ENCODE results near the gene CFAP210. TPM values are rescaled to one million over a fixed set of nuclear protein-coding genes. Genes with fewer than 3 reads are reported as not detected.
"Not testable (repeated sequence)": the region's sequence is repeated elsewhere in the genome, so short reads cannot be mapped to it uniquely, and the experiment has no call there.

The CFAP210 gene
- total RNA-seq, 1 donor from 2014 or later, result not detected

DNA sequence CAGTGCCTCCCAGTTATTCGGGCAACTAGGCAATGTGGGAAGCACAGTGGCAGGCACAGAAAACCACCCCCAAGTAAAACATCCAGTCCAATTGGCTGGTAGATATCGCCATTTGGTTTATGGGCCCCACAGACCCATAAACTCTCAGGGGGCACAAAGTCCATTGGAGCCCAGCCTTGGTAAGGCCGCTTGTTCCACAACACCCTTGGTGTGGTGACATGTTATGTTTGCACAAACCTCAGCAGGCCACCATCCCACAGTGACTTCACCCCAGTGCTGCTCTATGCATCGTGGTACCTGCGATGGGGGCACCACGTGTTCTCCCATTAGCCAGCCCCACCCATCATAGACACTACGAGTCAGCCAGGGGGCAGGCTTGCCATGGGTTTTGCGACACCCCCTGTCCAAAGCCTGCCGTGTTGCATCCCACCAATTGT, 18.6 kb upstream of the CFAP210 start:
- DNase-seq, result no peak

DNA sequence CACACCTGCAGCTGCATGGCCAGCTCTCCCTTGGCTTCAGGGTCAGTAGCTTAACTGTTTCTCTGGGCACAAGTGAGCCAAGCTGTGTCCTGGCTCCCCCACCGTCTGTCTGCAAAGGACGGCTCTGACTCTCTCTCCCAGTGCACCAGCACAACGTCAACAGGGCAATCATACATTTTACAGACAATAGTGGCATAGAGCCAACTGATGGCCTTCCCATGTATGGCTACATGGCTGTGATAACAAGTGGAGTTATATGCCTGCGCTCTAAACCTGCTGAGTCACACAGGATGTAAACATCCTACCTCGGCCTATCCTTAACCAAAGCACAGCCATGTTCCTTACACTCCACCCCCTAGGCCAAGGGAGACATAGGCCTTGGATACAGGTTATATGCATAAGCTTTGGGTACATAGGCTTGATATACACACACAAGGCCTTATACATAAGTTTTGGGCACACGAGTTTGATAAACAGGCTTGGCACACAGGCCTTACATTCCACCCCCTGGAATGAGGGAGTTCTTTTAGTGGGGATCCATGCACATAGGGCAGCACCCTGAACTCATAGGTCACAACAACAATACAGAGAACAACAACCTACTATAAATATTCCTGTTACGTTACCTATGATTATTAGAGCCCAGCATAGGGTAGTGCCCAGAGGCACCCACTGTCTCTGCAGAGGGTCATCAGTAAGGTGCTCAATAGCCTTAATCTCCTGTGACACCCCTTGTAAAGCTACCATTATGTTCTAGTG, 17.7 kb upstream of the CFAP210 start:
- DNase-seq, result peak; percentile 96

DNA sequence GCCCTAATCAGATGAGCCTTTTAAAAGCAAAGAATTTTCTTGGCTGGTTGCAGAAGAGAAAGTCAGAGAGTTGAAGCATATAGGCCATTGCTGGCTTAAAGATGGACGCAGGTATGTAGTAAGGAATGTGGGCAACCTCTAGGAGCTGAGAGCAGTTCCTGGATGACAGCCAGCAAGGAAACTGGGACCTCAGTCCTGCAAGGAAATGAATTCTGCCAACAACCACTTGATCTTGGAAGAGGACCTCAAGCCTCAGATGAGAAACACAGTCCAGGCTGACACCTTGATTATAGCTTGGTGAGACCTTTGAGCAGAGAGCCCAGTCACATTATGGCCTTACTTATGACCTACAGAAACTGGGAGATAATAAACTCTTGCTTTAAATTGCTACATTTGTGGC, 15.8 kb upstream of the CFAP210 start:
- DNase-seq, result peak; percentile 46

DNA sequence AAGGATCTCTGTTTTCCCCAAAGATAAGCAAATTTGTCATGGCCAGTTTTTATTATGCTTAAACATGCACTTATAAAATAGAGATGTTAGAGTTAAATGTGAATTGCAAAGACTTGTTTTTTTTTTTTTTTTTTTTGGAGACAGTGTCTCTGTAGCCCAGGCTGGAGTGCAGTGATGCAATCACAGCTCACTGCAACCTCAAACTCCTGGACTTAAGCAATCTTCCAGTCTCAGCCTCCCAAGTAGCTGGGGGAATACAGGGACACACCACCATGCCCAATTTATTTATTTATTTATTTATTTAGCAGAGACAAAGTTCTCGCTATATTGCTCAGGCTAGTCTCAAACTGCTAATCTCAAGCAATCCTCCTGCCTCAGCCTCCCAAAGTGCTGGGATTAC, 15.1 kb upstream of the CFAP210 start:
- DNase-seq, result no peak

DNA sequence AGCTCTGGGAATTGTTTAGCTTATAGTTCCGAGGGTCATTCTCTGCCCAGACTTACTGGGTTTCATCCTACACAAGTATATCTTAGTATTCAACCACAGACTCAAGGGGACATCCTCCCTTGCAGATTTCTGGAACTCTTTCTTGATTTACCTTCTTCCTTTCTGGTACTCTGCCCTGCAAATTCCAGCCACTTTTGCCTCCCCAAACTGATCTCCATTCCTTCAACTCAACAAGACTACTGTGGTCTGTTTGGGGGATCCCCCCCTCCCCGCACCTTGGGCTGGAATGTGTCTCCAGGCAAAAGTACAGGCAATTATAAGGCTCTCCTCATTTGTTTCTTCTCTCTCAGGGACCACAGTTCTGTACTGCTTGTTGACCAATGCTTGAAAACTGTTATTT, 13.4 kb upstream of the CFAP210 start:
- no peak for DNase-seq

DNA sequence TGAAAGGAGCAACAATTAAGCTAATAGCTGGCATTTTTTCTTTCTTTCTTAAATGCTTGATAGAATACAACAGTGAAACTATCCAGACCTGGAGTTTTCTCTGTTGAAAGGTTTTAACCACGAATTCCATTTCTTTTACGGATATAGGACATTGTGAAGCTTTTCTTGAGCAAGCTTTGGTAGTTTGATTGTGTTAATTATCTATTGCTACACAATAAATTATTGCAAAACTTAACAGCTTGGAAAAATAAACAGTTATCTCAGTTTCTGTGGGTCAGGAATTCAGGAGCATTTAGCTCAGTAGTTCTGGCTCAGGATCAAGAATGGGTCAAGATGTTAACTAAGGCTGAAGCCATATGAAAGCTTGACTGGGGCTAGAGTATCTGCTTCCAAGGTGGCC, 11.7 kb upstream of the CFAP210 start:
- no peak for DNase-seq

DNA sequence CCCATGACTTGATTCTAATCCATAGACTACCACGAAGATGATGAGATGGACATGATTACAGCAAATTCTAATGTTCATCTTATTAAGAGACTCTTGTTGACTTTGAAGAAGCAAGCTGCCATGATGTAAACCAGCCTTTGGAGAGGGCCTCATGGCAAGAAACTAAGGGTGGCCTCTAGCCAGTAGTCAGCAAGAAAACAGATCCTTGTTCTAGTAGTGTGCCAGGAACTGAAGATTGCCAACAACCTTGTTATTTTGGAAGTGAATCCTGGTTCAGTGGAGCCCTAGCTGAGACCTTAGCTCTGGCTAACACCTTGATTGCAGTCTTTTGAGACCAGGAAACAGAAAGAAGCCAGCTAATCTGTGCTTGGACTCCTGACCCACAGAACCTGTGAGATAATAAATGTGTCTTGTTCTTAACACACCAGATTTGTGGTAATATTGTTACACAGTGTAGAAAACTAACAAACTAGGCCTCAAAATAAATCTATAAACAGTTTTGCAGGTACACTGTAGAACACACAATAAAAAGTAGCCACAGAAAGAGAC, 10.0 kb upstream of the CFAP210 start:
- no peak for DNase-seq

DNA sequence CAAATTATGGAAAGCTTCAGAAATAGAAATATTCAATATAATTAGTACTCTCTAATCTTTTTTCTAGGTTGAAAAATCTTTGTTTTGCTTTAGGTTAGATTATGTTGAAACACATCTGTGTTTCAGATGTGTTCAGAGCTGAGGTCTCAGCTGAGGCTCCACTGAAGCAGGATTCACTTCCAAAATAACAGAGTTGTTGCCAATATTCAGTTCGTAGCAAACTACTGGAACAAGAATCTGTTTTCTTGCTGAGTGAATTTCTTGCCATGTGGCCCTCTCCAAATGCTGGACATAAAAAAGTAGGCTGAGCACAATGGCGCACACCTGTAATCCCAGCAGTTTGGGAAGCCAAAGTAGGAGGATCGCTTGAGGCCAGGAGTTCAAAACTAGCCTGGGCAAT, 8.8 kb upstream of the CFAP210 start:
- DNase-seq, result no peak

DNA sequence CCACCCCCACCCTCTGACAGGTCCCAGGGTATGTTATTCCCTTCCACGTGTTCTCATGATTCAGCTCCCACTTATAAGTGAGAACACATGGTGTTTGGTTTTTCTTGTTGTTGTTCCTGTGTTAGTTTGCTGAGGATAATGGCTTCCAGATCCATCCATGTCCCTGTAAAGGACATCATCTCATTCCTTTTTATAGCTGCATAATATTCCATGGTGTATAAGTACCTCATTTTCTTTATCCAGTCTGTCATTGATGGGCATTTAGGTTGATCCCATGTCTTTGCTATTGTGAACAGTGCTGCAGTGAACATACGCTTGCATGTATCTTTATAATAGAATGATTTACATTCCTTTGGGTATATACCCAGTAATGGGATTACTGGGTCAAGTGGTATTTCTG, 5.0 kb upstream of the CFAP210 start:
- not testable (repeated sequence) for DNase-seq

DNA sequence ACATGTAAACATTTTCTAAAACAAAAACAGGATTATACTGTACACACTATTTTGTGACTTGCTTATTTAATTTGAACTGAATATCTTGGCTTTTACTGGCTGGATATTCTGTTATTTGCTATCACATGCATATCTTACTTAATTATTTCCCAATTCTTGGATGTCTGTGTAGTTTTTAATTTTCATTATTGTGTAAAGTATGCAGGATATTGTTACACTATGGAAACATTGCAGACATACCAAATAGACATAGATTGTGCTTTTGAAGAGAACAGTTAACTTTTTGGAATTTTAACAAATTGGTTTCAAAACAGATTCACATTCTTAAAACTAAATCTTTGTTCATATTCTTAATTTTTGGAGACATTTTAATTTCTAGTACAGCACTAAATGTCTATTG, 2.2 kb upstream of the CFAP210 start:
- no peak for DNase-seq

DNA sequence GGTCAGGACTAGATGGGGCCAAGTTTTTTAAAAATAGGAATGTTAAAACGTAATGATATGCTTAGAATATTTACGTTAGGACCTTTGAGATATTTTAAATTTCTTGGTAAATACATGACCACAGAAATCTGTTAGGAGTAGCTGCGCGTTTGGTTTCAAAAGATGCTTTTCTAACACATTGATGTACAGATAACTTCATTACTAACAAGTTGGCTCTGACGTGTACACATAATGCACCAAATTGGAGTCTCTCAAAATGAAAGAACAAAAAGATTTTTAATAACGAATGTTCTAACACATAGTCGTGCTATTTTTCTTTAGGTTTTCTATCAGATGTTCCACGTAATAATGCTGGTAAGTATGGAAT, 672 bp upstream of the CFAP210 start:
- DNase-seq, result no peak

DNA sequence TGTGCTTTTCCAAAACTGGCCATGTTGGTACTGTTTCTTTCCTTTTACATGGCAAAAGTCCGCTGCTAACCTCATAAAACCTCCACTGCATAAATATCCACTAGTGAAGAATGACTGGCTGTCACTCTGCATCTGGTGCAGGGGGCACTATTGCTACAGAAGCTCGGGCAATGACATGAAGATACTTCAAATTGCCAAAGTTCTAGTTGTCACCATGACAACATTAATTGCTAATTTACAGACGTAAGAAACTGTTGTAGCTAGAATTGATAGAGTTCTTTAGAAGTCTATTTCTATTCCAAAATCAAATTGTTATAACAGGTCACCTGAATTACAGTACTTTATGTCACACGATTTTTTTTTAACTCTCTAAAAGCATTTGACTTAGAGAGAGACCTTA, 845 bp downstream of the CFAP210 start:
- peak; percentile 52 for DNase-seq

DNA sequence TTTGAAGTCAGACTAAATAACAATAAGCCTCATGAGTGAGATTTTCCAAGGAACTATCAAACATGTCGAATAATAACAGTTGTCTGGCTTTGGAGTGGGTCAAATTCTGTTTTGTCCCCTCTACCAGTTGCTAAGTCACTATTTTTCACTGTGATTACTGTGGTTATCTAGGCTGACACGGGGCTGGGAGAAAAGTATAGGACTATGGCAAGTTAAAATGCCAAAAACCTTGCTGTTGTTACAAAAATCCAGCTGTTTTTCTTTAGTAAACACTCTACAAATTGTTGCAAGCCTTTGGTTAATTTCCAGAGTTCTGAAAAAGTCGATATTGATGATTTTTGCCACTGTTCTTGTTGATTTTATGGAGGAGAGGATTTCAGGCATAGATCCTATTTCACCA, 1.5 kb downstream of the CFAP210 start:
- no peak for DNase-seq

DNA sequence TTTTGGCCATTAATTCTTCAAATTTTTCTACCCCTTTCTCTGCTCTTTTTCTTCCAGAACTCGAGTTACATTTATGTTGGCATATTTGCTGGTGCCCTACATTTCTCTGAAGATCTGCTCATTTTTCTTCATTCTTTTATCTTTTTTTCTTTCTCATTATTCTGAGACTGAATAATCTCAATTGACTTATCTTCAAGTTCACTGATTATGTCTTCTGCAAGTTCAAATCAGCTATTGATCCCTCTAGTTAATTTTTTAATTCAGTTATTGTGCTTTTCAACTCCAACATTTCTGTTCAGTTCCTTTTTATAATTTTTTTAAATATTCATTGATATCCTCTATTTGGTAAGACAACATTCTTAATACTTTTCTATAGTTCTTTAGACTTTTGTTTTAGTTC, 3.2 kb downstream of the CFAP210 start:
- DNase-seq, result no peak

DNA sequence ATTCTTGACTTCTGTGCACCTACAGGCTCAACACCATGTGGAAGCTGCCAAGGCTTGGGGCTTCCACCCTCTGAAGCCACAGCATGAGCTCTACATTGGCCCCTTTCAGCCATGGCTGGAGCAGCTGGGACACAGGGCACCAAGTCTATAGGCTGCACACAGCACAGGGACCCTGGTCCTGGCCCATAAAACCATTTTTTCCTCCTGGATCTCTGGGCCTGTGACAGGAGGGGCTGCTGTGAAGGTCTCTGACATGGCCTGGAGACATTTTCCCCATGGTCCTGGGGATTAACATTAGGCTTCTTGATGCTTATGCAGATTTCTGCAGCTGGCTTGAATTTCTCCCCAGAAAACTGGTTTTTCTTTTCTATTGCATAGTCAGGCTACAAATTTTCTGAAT, 6.3 kb downstream of the CFAP210 start:
- DNase-seq, result not testable (repeated sequence)

DNA sequence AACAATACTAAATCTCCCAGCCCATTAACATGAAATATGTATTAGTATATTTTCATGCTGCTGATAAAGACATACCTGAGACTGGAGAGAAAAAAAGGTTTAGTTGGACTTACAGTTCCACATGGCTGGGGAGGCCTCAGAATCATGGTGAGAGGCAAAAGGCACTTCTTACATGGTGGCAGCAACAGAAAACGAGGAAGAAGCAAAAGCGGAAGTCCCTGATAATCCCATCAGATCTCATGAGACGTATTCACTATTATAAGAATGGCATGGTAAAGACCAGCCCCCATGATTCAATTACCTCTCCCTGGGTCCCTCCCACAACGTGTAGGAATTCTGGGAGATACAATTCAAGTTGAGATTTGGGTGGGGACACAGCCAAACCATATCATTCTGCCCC, 7.4 kb downstream of the CFAP210 start:
- not testable (repeated sequence) for DNase-seq

DNA sequence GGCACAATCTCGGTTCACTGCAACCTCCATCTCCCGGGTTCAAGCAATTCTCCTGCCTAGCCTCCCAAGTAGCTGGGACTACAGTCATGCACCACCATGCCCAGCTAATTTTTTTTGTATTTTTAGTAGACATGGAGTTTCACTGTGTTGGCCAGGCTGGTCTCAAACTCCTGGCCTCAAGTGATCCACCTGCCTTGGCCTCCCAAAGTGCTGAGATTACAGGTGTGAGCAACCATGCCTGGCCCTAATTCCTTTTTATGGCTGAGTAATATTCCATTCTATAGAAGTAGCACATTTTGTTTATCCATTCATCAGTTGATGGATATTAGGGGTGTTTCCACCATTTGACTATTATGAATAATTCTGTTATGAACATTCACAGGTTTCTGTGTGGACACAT, 9.5 kb downstream of the CFAP210 start:
- DNase-seq, result not testable (repeated sequence)

DNA sequence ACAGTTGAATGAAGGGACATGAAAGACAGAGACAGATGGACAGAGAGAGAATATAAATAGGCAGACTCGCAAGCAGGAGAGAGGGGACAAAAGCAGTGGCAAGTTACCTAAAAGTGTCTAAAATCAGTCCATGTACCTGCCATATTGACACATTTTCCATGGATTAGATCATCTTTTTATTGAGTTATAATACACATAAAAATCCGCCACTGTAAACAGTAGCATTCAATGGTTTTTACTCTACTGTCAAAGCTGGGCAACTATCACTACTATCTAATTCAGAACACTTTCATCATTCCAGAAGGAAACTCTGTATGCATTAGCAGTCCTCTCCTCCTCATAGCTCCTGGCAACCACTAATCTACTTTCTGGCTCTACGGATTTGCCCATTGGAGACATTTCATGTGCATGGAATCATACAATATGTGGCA, 10.1 kb downstream of the CFAP210 start:
- DNase-seq, result no peak

DNA sequence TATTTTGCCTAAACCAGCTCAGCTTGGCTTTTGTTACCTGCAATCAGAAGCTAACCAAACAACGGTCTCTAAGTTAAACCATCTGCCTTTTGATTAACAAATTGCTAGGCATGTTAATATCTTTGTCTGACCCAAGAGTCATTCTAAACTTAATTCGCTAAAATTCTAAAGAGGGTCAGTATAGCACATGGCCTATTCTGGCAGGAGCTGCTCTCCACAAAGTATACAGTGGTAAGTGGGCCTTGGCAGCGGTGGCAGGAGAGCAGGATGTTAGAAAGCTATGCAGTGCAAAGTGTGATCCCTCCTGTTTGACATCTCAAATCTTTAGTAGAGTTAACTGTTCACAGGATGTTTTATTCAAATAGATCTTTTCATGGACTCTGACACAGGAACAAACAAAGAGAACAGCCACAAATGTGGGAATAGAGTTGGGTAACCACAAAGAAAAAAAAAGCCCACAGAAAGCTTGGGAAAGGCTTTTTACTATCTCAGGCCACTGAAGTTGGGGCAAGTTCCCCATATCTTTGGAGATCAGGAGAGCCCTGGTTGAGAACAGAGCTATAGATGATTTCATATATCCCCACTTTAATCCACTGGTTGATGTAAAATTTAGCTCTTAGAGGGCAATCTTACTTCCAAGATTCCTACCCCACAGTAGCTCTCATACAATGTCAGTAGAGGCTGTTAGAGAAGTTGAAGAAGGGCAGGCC, 10.6 kb downstream of the CFAP210 start:
- DNase-seq, result no peak

DNA sequence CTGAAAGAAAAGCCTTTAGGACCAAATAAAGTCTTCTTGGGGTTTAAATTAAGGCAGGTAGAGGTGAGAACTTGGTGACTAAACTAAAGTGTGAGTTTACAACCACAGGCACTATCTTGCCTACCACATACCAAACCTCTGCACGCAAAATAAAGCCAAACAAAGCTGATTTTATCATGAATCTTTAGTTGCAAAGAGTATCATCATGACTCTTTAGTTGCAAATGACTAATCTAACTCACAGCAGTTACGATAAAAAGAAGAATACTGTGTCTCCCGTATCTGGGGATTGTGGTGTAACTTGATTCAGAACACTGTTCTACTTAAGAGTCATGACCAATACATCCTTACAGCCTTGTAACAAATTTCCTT, 11.2 kb downstream of the CFAP210 start:
- no peak for DNase-seq

DNA sequence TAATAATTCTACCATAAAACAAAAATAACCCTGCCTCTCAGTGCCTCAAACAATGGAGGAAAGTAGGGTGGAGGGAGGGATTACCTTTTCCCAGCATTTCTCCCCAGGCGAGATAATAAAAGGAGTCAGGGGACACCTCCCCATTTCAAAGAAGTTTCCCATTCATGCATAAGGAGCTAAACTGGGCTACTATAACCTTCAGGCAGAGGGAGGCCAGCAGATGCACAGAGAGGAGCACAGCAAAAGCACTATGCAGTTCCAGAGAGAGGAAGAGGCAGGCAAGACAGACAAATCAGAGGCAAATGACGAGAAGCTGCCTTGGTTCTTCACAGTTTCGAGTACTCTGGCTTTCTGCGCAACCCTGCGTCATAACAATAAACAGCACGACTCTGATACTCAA, 17.4 kb downstream of the CFAP210 start:
- no peak for DNase-seq

DNA sequence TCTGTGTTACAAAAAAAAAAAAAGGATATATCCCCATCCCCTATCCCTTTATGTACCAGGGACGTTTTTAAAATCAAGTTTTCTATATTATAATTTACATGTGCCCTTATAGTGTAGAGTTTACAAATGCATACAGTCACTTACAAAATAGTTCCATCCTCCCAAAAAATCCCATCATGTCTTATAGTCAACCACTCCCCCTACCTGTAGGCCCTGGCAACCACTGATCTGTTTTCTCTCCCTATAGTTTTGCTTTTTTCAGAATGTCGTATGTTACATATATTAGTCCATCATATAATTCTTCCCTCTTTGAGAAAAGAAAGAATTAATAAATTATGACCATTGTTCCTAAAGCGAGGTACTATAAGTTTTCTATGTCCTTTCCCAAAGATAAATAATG, 17.8 kb downstream of the CFAP210 start:
- no peak for DNase-seq

DNA sequence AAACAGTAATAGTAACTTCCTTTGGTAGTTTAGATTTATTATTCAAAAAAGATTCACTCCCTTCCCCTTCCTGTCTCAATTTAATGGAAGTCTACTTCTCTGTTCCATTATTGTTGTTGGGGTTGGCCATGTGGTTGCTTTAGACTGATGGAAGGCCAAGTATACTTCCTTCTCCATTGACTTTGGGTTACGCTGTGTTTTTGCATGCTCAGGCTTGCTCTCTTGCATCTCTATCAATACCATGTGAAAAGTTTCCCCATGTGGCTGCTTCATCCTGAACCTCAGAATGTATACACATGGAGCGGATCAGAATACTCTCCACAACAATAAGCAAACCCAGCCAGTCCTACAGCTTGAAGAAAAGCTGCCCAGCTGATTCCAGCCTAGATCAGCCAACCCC, 20.3 kb downstream of the CFAP210 start:
- no peak for DNase-seq

DNA sequence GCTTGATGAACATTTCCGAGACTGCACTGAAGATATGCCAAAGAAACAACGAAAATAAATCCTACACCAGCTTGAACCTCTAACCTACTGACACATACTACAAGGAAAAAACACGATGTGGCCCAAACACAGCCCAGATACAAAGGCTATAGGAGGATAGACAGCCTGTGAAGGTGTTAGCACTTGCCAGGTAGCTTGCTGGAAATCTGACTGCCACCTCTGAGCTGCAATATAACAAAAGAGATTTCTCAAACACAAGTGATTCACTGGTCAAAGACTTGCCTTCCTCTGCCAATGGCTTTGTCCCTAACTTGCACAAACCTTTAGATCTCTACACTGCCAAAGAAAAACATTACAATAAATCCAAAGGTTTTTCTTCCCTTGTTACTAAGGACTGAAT, 21.1 kb downstream of the CFAP210 start:
- DNase-seq, result no peak
